H9 (cell line): ENCODE measurements around the gene PPP1CA. TPM values are rescaled to one million over a fixed set of nuclear protein-coding genes. Genes with fewer than 3 reads are reported as not detected.

ENCODE experiments used
- DNase-seq: peaks from one replicate; pipeline ENCODE4 v3.0.0-alpha.2; 2017
- H2AFZ ChIP-seq: one replicate; pipeline ENCODE4 v1.6.1; 2013; ENCODE audit warnings: mild to moderate bottlenecking, low read length, control low read depth, moderate library complexity
- H2AK5ac ChIP-seq: 2 replicates; pipeline ENCODE4 v1.6.1; 2013; ENCODE audit warnings: low read length, control low read depth, mixed read lengths; ENCODE audit not compliant: insufficient read length
- H2BK120ac ChIP-seq: one replicate; pipeline ENCODE4 v1.6.1; 2013; ENCODE audit warnings: low read depth, mild to moderate bottlenecking, low read length, control low read depth, inconsistent platforms; ENCODE audit not compliant: poor library complexity, severe bottlenecking
- H2BK12ac ChIP-seq: 2 replicates; pipeline ENCODE4 v1.6.1; 2013; ENCODE audit warnings: low read length, control low read depth, mixed read lengths, low read depth; ENCODE audit not compliant: insufficient read length
- H2BK15ac ChIP-seq: 2 replicates; pipeline ENCODE4 v1.6.1; 2013; ENCODE audit warnings: low read depth, low read length, control low read depth
- H2BK20ac ChIP-seq: one replicate; pipeline ENCODE4 v1.6.1; 2013; ENCODE audit warnings: low read depth, mild to moderate bottlenecking, low read length, control low read depth, inconsistent platforms; ENCODE audit not compliant: poor library complexity, severe bottlenecking
- H2BK5ac ChIP-seq: 2 replicates; pipeline ENCODE4 v1.6.1; 2013; ENCODE audit warnings: low read length, control low read depth, mixed read lengths; ENCODE audit not compliant: insufficient read length
- H3K14ac ChIP-seq: 2 replicates; pipeline ENCODE4 v1.6.1; 2013; ENCODE audit warnings: low read length, control low read depth; ENCODE audit not compliant: insufficient read depth
- H3K18ac ChIP-seq: 2 replicates; pipeline ENCODE4 v1.6.1; 2013; ENCODE audit warnings: low read depth, mild to moderate bottlenecking, mixed read lengths, low read length, control low read depth; ENCODE audit not compliant: insufficient read length
- H3K23ac ChIP-seq: 2 replicates; pipeline ENCODE4 v1.6.1; 2013; ENCODE audit warnings: low read length, control low read depth, mixed read lengths, low read depth; ENCODE audit not compliant: insufficient read length
- H3K23me2 ChIP-seq: 2 replicates; pipeline ENCODE4 v1.6.1; 2013; ENCODE audit warnings: low read depth, mild to moderate bottlenecking, mixed read lengths, low read length, control low read depth; ENCODE audit not compliant: insufficient read length, poor library complexity, severe bottlenecking
- H3K27ac ChIP-seq: 2 replicates; pipeline ENCODE4 v1.5.1; 2013; ENCODE audit warnings: low read length, control low read depth, mixed read lengths, low read depth; ENCODE audit not compliant: insufficient read length
- H3K27me3 ChIP-seq: 2 replicates; pipeline ENCODE4 v1.6.1; 2013; ENCODE audit warnings: low read length, control low read depth, inconsistent platforms; ENCODE audit not compliant: insufficient read depth
- H3K4ac ChIP-seq: 2 replicates; pipeline ENCODE4 v1.6.1; 2013; ENCODE audit warnings: low read depth, mild to moderate bottlenecking, control low read depth, inconsistent platforms, low read length, moderate library complexity
- H3K4me1 ChIP-seq: 2 replicates; pipeline ENCODE4 v1.6.1; 2013; ENCODE audit warnings: low read length, control low read depth, inconsistent platforms; ENCODE audit not compliant: insufficient read depth
- H3K4me2 ChIP-seq: 2 replicates; pipeline ENCODE4 v1.6.1; 2013; ENCODE audit warnings: low read length, control low read depth, mixed read lengths; ENCODE audit not compliant: insufficient read length, insufficient read depth
- H3K56ac ChIP-seq: 2 replicates; pipeline ENCODE4 v1.6.1; 2013; ENCODE audit warnings: low read depth, mild to moderate bottlenecking, mixed read lengths, low read length, control low read depth; ENCODE audit not compliant: insufficient read length
- H3K79me1 ChIP-seq: 2 replicates; pipeline ENCODE4 v1.6.1; 2013; ENCODE audit warnings: low read depth, mild to moderate bottlenecking, moderate library complexity, low read length, control low read depth, inconsistent platforms; ENCODE audit not compliant: insufficient read depth, poor library complexity, severe bottlenecking
- H3K79me2 ChIP-seq: 2 replicates; pipeline ENCODE4 v1.6.1; 2013; ENCODE audit warnings: low read length, control low read depth, inconsistent platforms; ENCODE audit not compliant: insufficient read depth
- H3K9ac ChIP-seq: 2 replicates; pipeline ENCODE4 v1.6.1; 2013; ENCODE audit warnings: low read length, control low read depth, mixed read lengths; ENCODE audit not compliant: insufficient read length; ENCODE audit errors: extremely low read depth
- H3K9me3 ChIP-seq: one replicate; pipeline ENCODE4 v1.6.1; 2013; ENCODE audit warnings: low read depth, low read length, inconsistent platforms; ENCODE audit not compliant: control insufficient read depth
- H3T11ph ChIP-seq: one replicate; pipeline ENCODE4 v1.6.1; 2013; ENCODE audit warnings: mild to moderate bottlenecking, low read length, control low read depth, inconsistent platforms
- H4K20me1 ChIP-seq: one replicate; pipeline ENCODE4 v1.6.1; 2013; ENCODE audit not compliant: control insufficient read depth, insufficient read length, insufficient read depth
- H4K5ac ChIP-seq: 2 replicates; pipeline ENCODE4 v1.6.1; 2013; ENCODE audit warnings: low read depth, mild to moderate bottlenecking, mixed read lengths, low read length, control low read depth; ENCODE audit not compliant: insufficient read length
- H4K8ac ChIP-seq: replicated peaks from 2 replicates; pipeline ENCODE4 v1.6.1; 2013; ENCODE audit warnings: low read length, control low read depth, mixed read lengths, low read depth; ENCODE audit not compliant: insufficient read length
- H4K91ac ChIP-seq: 2 replicates; pipeline ENCODE4 v1.6.1; 2013; ENCODE audit warnings: low read depth, mild to moderate bottlenecking, moderate library complexity, mixed read lengths, low read length, control low read depth; ENCODE audit not compliant: insufficient read length
- H3K27ac Mint-ChIP-seq, 3 experiments: 2 replicates in 2 of 3; 3 replicates in 1 of 3; pipeline ENCODE4 v1.8.0; 2020 to 2021; ENCODE audit warnings: mixed read lengths in 3 of 3, mild to moderate bottlenecking in 1 of 3, moderate library complexity in 1 of 3
- H3K27me3 Mint-ChIP-seq: 2 replicates; pipeline ENCODE4 v1.8.0; 2021; ENCODE audit warnings: low read depth, mild to moderate bottlenecking, moderate library complexity, mixed read lengths
- H3K36me3 Mint-ChIP-seq, 3 experiments: 2 replicates in 2 of 3; 3 replicates in 1 of 3; pipeline ENCODE4 v1.8.0; 2020 to 2021; ENCODE audit warnings: low read depth in 3 of 3, mixed read lengths in 3 of 3; ENCODE audit not compliant: insufficient read depth in 1 of 3
- H3K4me1 Mint-ChIP-seq, 2 experiments: 2 replicates each; pipeline ENCODE4 v1.8.0; 2020; ENCODE audit warnings: mixed read lengths in 2 of 2
- H3K4me3 Mint-ChIP-seq, 2 experiments: 2 replicates in 1 of 2; 3 replicates in 1 of 2; pipeline ENCODE4 v1.8.0; 2020 to 2021; ENCODE audit warnings: mild to moderate bottlenecking in 2 of 2, mixed read lengths in 2 of 2, moderate library complexity in 1 of 2
- H3K9me3 Mint-ChIP-seq, 2 experiments: 2 replicates in 1 of 2; 3 replicates in 1 of 2; pipeline ENCODE4 v1.8.0; 2020; ENCODE audit warnings: mild to moderate bottlenecking in 2 of 2, mixed read lengths in 2 of 2, moderate library complexity in 1 of 2
- CTCF ChIP-seq: fragments of 200-600 bp; sonication (generic); conservative IDR thresholded peaks from 3 replicates; pipeline ENCODE4 v1.8.0; 2021; ENCODE audit warnings: antibody characterized with exemption, mild to moderate bottlenecking
- WGBS: extraction: QIAGEN DNeasy Blood & Tissue Kit; methylation state at CpG from one replicate; pipeline ENCODE4 v1.1.7; 2013; ENCODE audit warnings: missing lambda C conversion rate, low lambda C conversion rate, mixed read lengths; ENCODE audit not compliant: insufficient read length; ENCODE audit errors: extremely low coverage; 5-methylcytosine and 5-hydroxymethylcytosine counted together
- total RNA-seq: library from RNA; stranded (reverse); gene quantifications from 2 replicates; pipeline ENCODE4 v1.2.1, GENCODE V29; 2021

Gene PPP1CA
- total RNA-seq, 1 experiment from 2014 or later: 205 TPM

GRCh38 chr11:67418476-67419281 lies 17.0 kb upstream of the PPP1CA start:
- no peak overlapping the region for H3K4me3 Mint-ChIP-seq
- WGBS: no CpG with 5 or more reads among the region's 26 CpGs

More at GRCh38 chr11:67418476-67419281, 17.0 kb upstream of the PPP1CA start:
- Mint-ChIP-seq H3K9me3 (no peaks in the 10 kb centered on the region; a peak in 1 of 5 replicates), H3K4me1 (peaks cover 22 to 26% of the 10 kb centered on the region in 2 experiments), H3K27me3 (peaks cover 23% of the 10 kb centered on the region), H3K36me3 (peaks cover 0 to 1% (median 0%) of the 10 kb centered on the region in 3 experiments; a peak in 1 of 7 replicates), H3K27ac (no peak overlapping the region)
- H3K23me2 ChIP-seq: no peaks in the 10 kb centered on the region
- H4K8ac ChIP-seq: no peak overlapping the region
- H3K27ac ChIP-seq: no peak overlapping the region
- no peak overlapping the region for H3K56ac ChIP-seq
- H3K4ac ChIP-seq: no peak overlapping the region
- no peak overlapping the region for H4K5ac ChIP-seq
- no peaks in the 10 kb centered on the region for H3K79me2 ChIP-seq
- no peak overlapping the region for H3K14ac ChIP-seq
- H3K4me2 ChIP-seq: no peak overlapping the region
- H3K23ac ChIP-seq: no peak overlapping the region
- no peak overlapping the region for H2BK15ac ChIP-seq
- H3K9ac ChIP-seq: no peak overlapping the region
- H4K20me1 ChIP-seq: no peaks in the 10 kb centered on the region
- no peak overlapping the region for H2AFZ ChIP-seq
- TF ChIP-seq CTCF: no peak
- H2BK20ac ChIP-seq: no peak overlapping the region
- H3K79me1 ChIP-seq: no peaks in the 10 kb centered on the region
- no peak overlapping the region for H4K91ac ChIP-seq
- no peaks in the 10 kb centered on the region for H3K9me3 ChIP-seq
- DNase-seq: no peak
- H2AK5ac ChIP-seq: no peak overlapping the region
- no peak overlapping the region for H2BK5ac ChIP-seq
- H3K4me1 ChIP-seq: no peaks in the 10 kb centered on the region
- no peak overlapping the region for H2BK120ac ChIP-seq
- no peak overlapping the region for H2BK12ac ChIP-seq
- H3K27me3 ChIP-seq: no peaks in the 10 kb centered on the region
- H3T11ph ChIP-seq: no peak overlapping the region
- H3K18ac ChIP-seq: no peak overlapping the region
